DND-41 (cell line): ENCODE measurements around the gene TMEM54.

Experiments used
- ATAC-seq: fragments of 200-7000 bp; cut with Tn5 transposase; 3 replicates; pipeline ENCODE4 v1.9.1; 2021; ENCODE audit warnings: low read depth; ENCODE audit not compliant: insufficient read depth
- DNase-seq: peaks from one replicate; pipeline ENCODE4 v3.0.0-alpha.2; 2020
- H2AFZ ChIP-seq: 2 replicates; pipeline ENCODE4 v1.6.0; 2012; ENCODE audit warnings: low read depth, low read length
- H3K27ac ChIP-seq: 2 replicates; pipeline ENCODE4 v1.5.1; 2012; ENCODE audit warnings: low read length, inconsistent platforms
- H3K27me3 ChIP-seq: fragments of 200-600 bp; sonication (generic); 2 replicates; pipeline ENCODE4 v1.6.0; 2012; ENCODE audit warnings: low read length, mild to moderate bottlenecking, inconsistent platforms; ENCODE audit not compliant: insufficient read depth, poor library complexity
- H3K36me3 ChIP-seq: 2 replicates; pipeline ENCODE4 v1.5.1; 2012; ENCODE audit warnings: low read length, inconsistent platforms; ENCODE audit not compliant: insufficient read depth
- H3K4me1 ChIP-seq: 2 replicates; pipeline ENCODE4 v1.5.1; 2012; ENCODE audit warnings: mild to moderate bottlenecking, low read length; ENCODE audit not compliant: insufficient read depth
- H3K4me2 ChIP-seq: 2 replicates; pipeline ENCODE4 v1.6.0; 2012; ENCODE audit warnings: mild to moderate bottlenecking, moderate library complexity, low read length, inconsistent platforms; ENCODE audit not compliant: insufficient read depth
- H3K4me3 ChIP-seq, 2 experiments: fragments of 200-600 bp in 1 of 2; shearing (Covaris generic) in 1 of 2; 2 replicates each; pipeline ENCODE4 v1.5.1; 2012 to 2016; ENCODE audit warnings: inconsistent platforms in 2 of 2, low read length in 2 of 2, mild to moderate bottlenecking in 2 of 2, low read depth in 1 of 2, moderate library complexity in 1 of 2
- H3K79me2 ChIP-seq: 2 replicates; pipeline ENCODE4 v1.6.0; 2012; ENCODE audit warnings: low read length, inconsistent platforms; ENCODE audit not compliant: insufficient read depth
- H3K9ac ChIP-seq: 2 replicates; pipeline ENCODE4 v1.6.0; 2012; ENCODE audit warnings: low read depth, mild to moderate bottlenecking, inconsistent platforms, low read length, moderate library complexity
- H3K9me3 ChIP-seq: 2 replicates; pipeline ENCODE4 v1.5.1; 2012; ENCODE audit warnings: low read length, moderate library complexity, mild to moderate bottlenecking, inconsistent platforms; ENCODE audit not compliant: insufficient read depth, severe bottlenecking
- H4K20me1 ChIP-seq: 2 replicates; pipeline ENCODE4 v1.6.0; 2012; ENCODE audit warnings: low read length; ENCODE audit not compliant: insufficient read depth
- EZH2 ChIP-seq: IDR thresholded peaks from 3 replicates; pipeline ENCODE4 v1.6.1; 2012; ENCODE audit warnings: borderline replicate concordance, low read depth, mild to moderate bottlenecking, moderate library complexity, low read length, inconsistent platforms; ENCODE audit not compliant: severe bottlenecking
- TF ChIP-seq, protein P1 (sequence below): IDR thresholded peaks from 2 replicates; pipeline ENCODE4 v1.5.1; 2012; ENCODE audit warnings: borderline replicate concordance, low read length, moderate library complexity, mild to moderate bottlenecking; ENCODE audit not compliant: poor library complexity, severe bottlenecking; ENCODE audit errors: extremely low read depth

Gene TMEM54

DNA sequence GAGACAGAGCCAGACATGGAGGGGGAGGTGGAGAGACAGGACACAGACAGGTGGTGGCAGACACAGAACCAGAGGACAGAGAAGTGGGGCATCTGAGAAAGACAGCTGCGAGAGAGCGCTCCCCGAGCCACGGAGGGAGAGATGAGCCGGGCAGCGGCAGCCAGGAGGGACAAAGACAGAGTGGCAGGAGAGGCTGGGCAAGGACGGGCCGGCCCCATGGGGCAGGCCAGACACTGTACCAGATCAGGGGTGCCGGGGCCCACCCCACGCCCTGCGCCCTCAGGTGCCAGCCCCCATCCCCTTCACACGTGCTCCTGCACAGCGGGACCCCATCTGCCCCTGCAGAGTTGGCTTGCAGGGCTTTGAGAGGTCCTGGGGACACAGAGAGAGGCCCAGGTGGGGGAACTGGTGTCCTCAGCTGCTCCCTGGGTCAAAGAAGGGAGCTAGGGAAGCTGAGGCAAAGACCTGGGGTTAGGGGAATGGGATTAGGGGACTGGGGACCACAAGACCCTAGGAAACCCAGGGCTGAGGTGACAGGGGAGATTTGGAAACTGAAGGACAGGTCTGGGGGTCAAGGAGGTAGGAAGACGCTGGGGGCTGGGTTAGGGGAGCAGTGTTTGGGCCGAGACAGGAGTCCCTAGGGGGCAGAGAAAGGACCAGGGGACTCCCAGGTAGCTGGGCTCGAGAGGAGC is 31.1 kb downstream of the TMEM54 start:
- no peak for DNase-seq
- H3K9me3 ChIP-seq: no peaks in the 10 kb centered on the region
- TF ChIP-seq, protein P1, sequence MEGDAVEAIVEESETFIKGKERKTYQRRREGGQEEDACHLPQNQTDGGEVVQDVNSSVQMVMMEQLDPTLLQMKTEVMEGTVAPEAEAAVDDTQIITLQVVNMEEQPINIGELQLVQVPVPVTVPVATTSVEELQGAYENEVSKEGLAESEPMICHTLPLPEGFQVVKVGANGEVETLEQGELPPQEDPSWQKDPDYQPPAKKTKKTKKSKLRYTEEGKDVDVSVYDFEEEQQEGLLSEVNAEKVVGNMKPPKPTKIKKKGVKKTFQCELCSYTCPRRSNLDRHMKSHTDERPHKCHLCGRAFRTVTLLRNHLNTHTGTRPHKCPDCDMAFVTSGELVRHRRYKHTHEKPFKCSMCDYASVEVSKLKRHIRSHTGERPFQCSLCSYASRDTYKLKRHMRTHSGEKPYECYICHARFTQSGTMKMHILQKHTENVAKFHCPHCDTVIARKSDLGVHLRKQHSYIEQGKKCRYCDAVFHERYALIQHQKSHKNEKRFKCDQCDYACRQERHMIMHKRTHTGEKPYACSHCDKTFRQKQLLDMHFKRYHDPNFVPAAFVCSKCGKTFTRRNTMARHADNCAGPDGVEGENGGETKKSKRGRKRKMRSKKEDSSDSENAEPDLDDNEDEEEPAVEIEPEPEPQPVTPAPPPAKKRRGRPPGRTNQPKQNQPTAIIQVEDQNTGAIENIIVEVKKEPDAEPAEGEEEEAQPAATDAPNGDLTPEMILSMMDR: no peak
- TF ChIP-seq EZH2: no peak
- H3K4me1 ChIP-seq: peaks cover 20% of the 10 kb centered on the region
- no peak overlapping the region for H3K27ac ChIP-seq
- no peaks in the 10 kb centered on the region for H3K79me2 ChIP-seq
- H3K36me3 ChIP-seq: no peaks in the 10 kb centered on the region
- no peak overlapping the region for H3K4me2 ChIP-seq
- ATAC-seq: no peak
- no peak overlapping the region for H3K4me3 ChIP-seq
- H2AFZ ChIP-seq: no peak overlapping the region
- H3K27me3 ChIP-seq: no peaks in the 10 kb centered on the region
- H4K20me1 ChIP-seq: no peaks in the 10 kb centered on the region
- H3K9ac ChIP-seq: no peak overlapping the region

DNA sequence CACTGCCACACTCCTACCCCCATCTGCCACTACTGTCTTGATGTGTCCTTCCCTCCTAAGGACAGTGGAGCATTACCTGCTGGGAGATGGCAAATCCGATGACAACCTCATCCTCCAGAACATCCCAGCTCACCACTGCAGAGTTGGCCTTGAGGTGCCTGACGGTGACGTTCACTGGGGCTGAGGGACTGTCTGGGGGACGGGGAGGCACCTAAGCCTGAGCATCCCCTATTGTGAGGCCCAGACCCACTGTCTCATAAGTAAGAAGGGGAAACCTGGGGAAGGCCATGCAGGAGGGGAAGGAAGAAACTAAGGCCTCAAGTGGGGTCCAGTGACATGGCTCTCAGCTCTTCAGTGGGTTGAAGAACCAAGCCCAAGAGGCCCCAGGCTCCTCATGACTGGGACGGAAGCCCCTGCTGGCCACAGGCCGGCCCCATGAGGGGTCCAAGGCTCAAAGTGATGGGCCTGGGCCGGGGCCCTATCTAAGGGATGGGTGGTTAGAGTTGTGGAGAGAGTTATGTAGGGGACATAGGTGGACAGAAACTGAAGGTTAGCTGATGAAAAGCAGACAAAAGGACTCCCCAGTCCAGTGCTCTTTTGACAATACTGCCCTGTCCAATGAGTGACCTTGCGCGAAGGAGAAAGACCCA is 32.3 kb downstream of the TMEM54 start:
- H3K27me3 ChIP-seq: no peaks in the 10 kb centered on the region
- no peaks in the 10 kb centered on the region for H4K20me1 ChIP-seq
- H3K9ac ChIP-seq: no peak overlapping the region
- no peak overlapping the region for H3K27ac ChIP-seq
- peaks cover 10% of the 10 kb centered on the region; the same call in 1 of the 2 replicates for H3K36me3 ChIP-seq
- no peaks in the 10 kb centered on the region for H3K79me2 ChIP-seq
- no peak overlapping the region for H3K4me2 ChIP-seq
- no peaks in the 10 kb centered on the region for H3K9me3 ChIP-seq
- TF ChIP-seq EZH2: no peak
- TF ChIP-seq, protein P1: no peak
- ATAC-seq (no peak), DNase-seq (no peak)
- peaks cover 20% of the 10 kb centered on the region for H3K4me1 ChIP-seq
- no peak overlapping the region for H2AFZ ChIP-seq
- no peak overlapping the region for H3K4me3 ChIP-seq

DNA sequence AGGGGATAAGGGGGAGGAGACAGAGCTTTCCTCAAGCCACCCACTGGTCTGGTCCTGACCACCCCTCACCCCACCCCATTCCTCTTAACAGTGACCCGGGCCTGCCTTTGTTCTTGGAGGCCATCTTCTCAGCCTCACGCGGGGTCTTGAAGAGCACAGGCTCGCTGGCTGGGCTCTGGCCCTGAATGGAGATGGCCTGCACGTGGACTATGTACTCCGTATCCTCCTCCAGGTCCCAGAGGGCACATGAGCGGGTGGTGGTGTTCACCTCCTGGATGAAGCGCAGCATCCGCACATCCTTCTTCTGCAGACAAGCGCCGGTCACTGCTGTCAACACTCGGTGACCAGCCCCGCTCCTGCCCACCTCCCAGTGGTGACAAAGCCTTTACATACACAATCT is 33.1 kb downstream of the TMEM54 start:
- no peak for DNase-seq
- Histone ChIP-seq H3K4me2 (no peak overlapping the region), H3K27me3 (no peaks in the 10 kb centered on the region), H3K4me1 (peaks cover 12% of the 10 kb centered on the region), H3K79me2 (no peaks in the 10 kb centered on the region), H3K27ac (no peak overlapping the region), H3K4me3 (no peak overlapping the region), H3K9me3 (no peaks in the 10 kb centered on the region), H2AFZ (no peak overlapping the region), H4K20me1 (no peaks in the 10 kb centered on the region), H3K36me3 (peaks cover 15% of the 10 kb centered on the region), H3K9ac (no peak overlapping the region)
- TF ChIP-seq, protein P1: no peak
- TF ChIP-seq EZH2: no peak
- ATAC-seq: no peak
